Smooth muscle cell (in vitro differentiated cells): Measurements from ENCODE around the gene NR1I2. TPM values are rescaled to one million over a fixed set of nuclear protein-coding genes. Genes with fewer than 3 reads are reported as not detected.

ENCODE experiments used
- DNase-seq: peaks from one replicate; lab custom pipeline; 2025; ENCODE audit not compliant: unreplicated experiment; lab: John Stamatoyannopoulos, UW
- H2AFZ ChIP-seq: fragments of 200-600 bp; sonication (generic); 2 replicates; pipeline ENCODE4 v1.6.0; 2016; ENCODE audit warnings: antibody characterized with exemption, low read depth, mild to moderate bottlenecking
- H3F3A ChIP-seq: fragments of 200-600 bp; sonication (generic); 2 replicates; pipeline ENCODE4 v1.6.0; 2017; ENCODE audit warnings: antibody characterized with exemption, low read depth
- H3K27ac ChIP-seq: fragments of 200-600 bp; sonication (generic); 2 replicates; pipeline ENCODE4 v1.5.1; 2016; ENCODE audit warnings: low read depth, mild to moderate bottlenecking
- H3K27me3 ChIP-seq: fragments of 200-600 bp; sonication (generic); 2 replicates; pipeline ENCODE4 v1.6.1; 2016; ENCODE audit warnings: low read depth, mild to moderate bottlenecking
- H3K36me3 ChIP-seq: fragments of 200-600 bp; sonication (generic); 2 replicates; pipeline ENCODE4 v1.5.1; 2016; ENCODE audit warnings: low read depth
- H3K4me1 ChIP-seq: fragments of 200-600 bp; sonication (generic); 2 replicates; pipeline ENCODE4 v1.5.1; 2016; ENCODE audit warnings: low read depth
- H3K4me2 ChIP-seq: fragments of 200-600 bp; sonication (generic); 2 replicates; pipeline ENCODE4 v1.6.0; 2016; ENCODE audit warnings: mild to moderate bottlenecking
- H3K4me3 ChIP-seq: fragments of 200-600 bp; sonication (generic); 2 replicates; pipeline ENCODE4 v1.5.1; 2016; ENCODE audit warnings: mild to moderate bottlenecking
- H3K79me2 ChIP-seq: fragments of 200-600 bp; sonication (generic); 2 replicates; pipeline ENCODE4 v1.6.0; 2016; ENCODE audit warnings: low read depth, mild to moderate bottlenecking
- H3K9ac ChIP-seq: fragments of 200-600 bp; sonication (generic); 2 replicates; pipeline ENCODE4 v1.6.0; 2016; ENCODE audit warnings: low read depth
- H3K9me3 ChIP-seq: fragments of 200-600 bp; sonication (generic); replicated peaks from 2 replicates; pipeline ENCODE4 v1.5.1; 2016; ENCODE audit warnings: low read depth
- H4K20me1 ChIP-seq: fragments of 200-600 bp; sonication (generic); 2 replicates; pipeline ENCODE4 v1.6.0; 2016; ENCODE audit warnings: low read depth
- WGBS: methylation state at CpG from one replicate; pipeline ENCODE4 v1.1.7; 2016; ENCODE audit warnings: low lambda C conversion rate; 5-methylcytosine and 5-hydroxymethylcytosine counted together
- polyA plus RNA-seq: library from polyadenylated mRNA; unstranded; fragments of >200 nt; fragmentation: Nextera tagmentation; extraction: Ambion mirVana; gene quantifications from 2 replicates; pipeline ENCODE4 v1.2.1, GENCODE V29; 2016
- total RNA-seq: library from RNA; depleted of rRNA; stranded (reverse); fragments of >200 nt; gene quantifications from 2 replicates; pipeline ENCODE4 v1.2.3, GENCODE V29; 2014
- TF ChIP-seq, protein P1 (sequence below): fragments of 200-600 bp; sonication (generic); IDR thresholded peaks from 2 replicates; pipeline ENCODE4 v1.5.1; 2017; ENCODE audit warnings: borderline replicate concordance, mild to moderate bottlenecking, antibody characterized with exemption; ENCODE audit not compliant: insufficient read depth, poor library complexity, severe bottlenecking

NR1I2 gene
- total and polyA plus RNA-seq, 2 experiments from 2014 or later, result not detected

GRCh38 chr3:119746423-119746822, 35.5 kb upstream of the NR1I2 start:
- WGBS, result 53% methylated on average over 3 of the region's 3 CpGs
- Histone ChIP-seq H3K4me3 (no peak overlapping the region), H3K27ac (no peak overlapping the region), H3K4me2 (no peak overlapping the region), H3K36me3 (no peaks in the 10 kb centered on the region), H3F3A (no peaks in the 10 kb centered on the region), H4K20me1 (no peaks in the 10 kb centered on the region), H3K79me2 (no peaks in the 10 kb centered on the region), H2AFZ (no peak overlapping the region), H3K4me1 (no peaks in the 10 kb centered on the region), H3K9ac (no peak overlapping the region), H3K27me3 (peaks cover 16% of the 10 kb centered on the region), H3K9me3 (no peaks in the 10 kb centered on the region)
- no peak for DNase-seq
- TF ChIP-seq, protein P1, sequence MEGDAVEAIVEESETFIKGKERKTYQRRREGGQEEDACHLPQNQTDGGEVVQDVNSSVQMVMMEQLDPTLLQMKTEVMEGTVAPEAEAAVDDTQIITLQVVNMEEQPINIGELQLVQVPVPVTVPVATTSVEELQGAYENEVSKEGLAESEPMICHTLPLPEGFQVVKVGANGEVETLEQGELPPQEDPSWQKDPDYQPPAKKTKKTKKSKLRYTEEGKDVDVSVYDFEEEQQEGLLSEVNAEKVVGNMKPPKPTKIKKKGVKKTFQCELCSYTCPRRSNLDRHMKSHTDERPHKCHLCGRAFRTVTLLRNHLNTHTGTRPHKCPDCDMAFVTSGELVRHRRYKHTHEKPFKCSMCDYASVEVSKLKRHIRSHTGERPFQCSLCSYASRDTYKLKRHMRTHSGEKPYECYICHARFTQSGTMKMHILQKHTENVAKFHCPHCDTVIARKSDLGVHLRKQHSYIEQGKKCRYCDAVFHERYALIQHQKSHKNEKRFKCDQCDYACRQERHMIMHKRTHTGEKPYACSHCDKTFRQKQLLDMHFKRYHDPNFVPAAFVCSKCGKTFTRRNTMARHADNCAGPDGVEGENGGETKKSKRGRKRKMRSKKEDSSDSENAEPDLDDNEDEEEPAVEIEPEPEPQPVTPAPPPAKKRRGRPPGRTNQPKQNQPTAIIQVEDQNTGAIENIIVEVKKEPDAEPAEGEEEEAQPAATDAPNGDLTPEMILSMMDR, result no peak

DNA sequence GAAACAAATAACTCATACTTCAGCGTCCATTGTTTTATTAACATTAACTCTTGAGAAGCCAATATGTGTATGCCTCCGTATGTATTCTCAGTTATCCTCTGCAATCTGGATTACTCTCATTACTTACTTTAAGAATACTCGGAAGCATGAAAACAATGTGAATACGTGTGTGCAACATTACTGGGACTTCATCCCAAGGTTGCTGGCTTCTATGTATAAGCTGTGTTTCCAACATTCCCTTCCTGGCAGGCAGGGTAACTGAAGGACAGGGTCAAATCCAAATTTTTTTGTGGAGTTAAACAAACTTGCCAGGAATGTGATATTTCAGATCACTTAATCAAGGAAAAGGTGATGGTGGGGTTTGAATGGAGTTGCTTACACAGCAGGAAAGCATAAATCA, 34.5 kb upstream of the NR1I2 start:
- no peak for DNase-seq
- H3K27me3 ChIP-seq, result peaks cover 16% of the 10 kb centered on the region
- H2AFZ ChIP-seq, result no peak overlapping the region
- H3K4me2 ChIP-seq, result no peak overlapping the region
- H3K9me3 ChIP-seq, result no peaks in the 10 kb centered on the region
- TF ChIP-seq, protein P1, result no peak
- no peaks in the 10 kb centered on the region for H4K20me1 ChIP-seq
- no peak overlapping the region for H3K4me3 ChIP-seq
- H3F3A ChIP-seq, result no peaks in the 10 kb centered on the region
- 88% methylated on average over 4 of the region's 4 CpGs for WGBS
- H3K9ac ChIP-seq, result no peak overlapping the region
- no peaks in the 10 kb centered on the region for H3K4me1 ChIP-seq
- H3K36me3 ChIP-seq, result no peaks in the 10 kb centered on the region
- no peak overlapping the region for H3K27ac ChIP-seq
- H3K79me2 ChIP-seq, result no peaks in the 10 kb centered on the region

- H3K9me3 ChIP-seq, result no peaks in the 10 kb centered on the region
- H4K20me1 ChIP-seq, result no peaks in the 10 kb centered on the region
- TF ChIP-seq, protein P1, result no peak
- no peaks in the 10 kb centered on the region for H3K79me2 ChIP-seq
- no peak overlapping the region for H3K4me3 ChIP-seq
- DNase-seq, result no peak
- no peak overlapping the region for H3K9ac ChIP-seq
- H3K4me2 ChIP-seq, result no peak overlapping the region
- H2AFZ ChIP-seq, result no peak overlapping the region
- 75% methylated on average over 1 of the region's 1 CpG for WGBS
- no peaks in the 10 kb centered on the region for H3K36me3 ChIP-seq
- no peaks in the 10 kb centered on the region for H3F3A ChIP-seq
- peaks cover 16% of the 10 kb centered on the region for H3K27me3 ChIP-seq
- no peaks in the 10 kb centered on the region for H3K4me1 ChIP-seq
- no peak overlapping the region for H3K27ac ChIP-seq
Observed at GRCh38 chr3:119748991-119749390, 32.9 kb upstream of the NR1I2 start.

DNA sequence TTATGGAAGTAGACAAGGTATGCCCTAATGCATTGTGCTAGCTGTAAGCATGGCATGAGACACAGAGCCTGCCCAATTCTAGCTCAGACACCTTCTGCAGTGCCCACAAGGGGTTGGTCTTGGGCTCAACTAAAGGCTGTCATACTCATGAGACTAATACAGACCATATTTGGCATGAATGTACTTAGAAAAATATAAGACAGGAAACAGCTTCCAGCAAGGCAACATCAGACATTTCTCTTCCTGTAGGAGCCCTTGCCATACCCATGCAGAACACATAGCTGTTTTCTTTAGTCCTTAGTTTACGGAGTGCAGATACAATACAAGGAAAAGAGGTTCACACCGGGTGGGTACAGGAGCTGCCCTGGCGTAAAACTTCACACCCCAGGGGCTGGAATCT, 30.5 kb upstream of the NR1I2 start:
- H3K79me2 ChIP-seq, result no peaks in the 10 kb centered on the region
- H3K4me1 ChIP-seq, result no peaks in the 10 kb centered on the region
- H3K27ac ChIP-seq, result no peak overlapping the region
- peaks cover 16% of the 10 kb centered on the region for H3K27me3 ChIP-seq
- H3K36me3 ChIP-seq, result no peaks in the 10 kb centered on the region
- 88% methylated on average over 3 of the region's 3 CpGs for WGBS
- H3K4me3 ChIP-seq, result no peak overlapping the region
- no peak overlapping the region for H3K4me2 ChIP-seq
- no peak overlapping the region for H3K9ac ChIP-seq
- no peaks in the 10 kb centered on the region for H4K20me1 ChIP-seq
- no peaks in the 10 kb centered on the region for H3K9me3 ChIP-seq
- H2AFZ ChIP-seq, result no peak overlapping the region
- TF ChIP-seq, protein P1, result no peak
- no peak for DNase-seq
- no peaks in the 10 kb centered on the region for H3F3A ChIP-seq
